Spinal cord (tissue), 10 donors: Measurements from ENCODE around the gene EP300. TPM values are rescaled to one million over a fixed set of nuclear protein-coding genes. Genes with fewer than 3 reads are reported as not detected.
"Not testable (repeated sequence)": the region's sequence is repeated elsewhere in the genome, so short reads cannot be mapped to it uniquely, and the experiment has no call there.

Source experiments
- DNase-seq, 6 donors: peaks; one replicate each; pipeline versions ENCODE4 v3.0.0 to v3.0.0-alpha.2; 2013 to 2015; ENCODE audit warnings: low spot score in 6 of 6, low read depth in 4 of 6
- H3K27ac ChIP-seq: one replicate; pipeline ENCODE4 v1.5.1; 2013; ENCODE audit warnings: low read depth, low read length, control low read depth
- H3K27me3 ChIP-seq: one replicate; pipeline ENCODE4 v1.6.1; 2013; ENCODE audit warnings: low read length; ENCODE audit not compliant: control insufficient read depth, insufficient read depth
- H3K36me3 ChIP-seq: one replicate; pipeline ENCODE4 v1.6.1; 2013; ENCODE audit warnings: low read length; ENCODE audit not compliant: control insufficient read depth, insufficient read depth
- H3K4me1 ChIP-seq: one replicate; pipeline ENCODE4 v1.6.1; 2013; ENCODE audit warnings: low read length; ENCODE audit not compliant: control insufficient read depth, insufficient read depth
- H3K4me3 ChIP-seq: one replicate; pipeline ENCODE4 v1.5.1; 2013; ENCODE audit warnings: low read depth, low read length, control low read depth
- H3K9me3 ChIP-seq: one replicate; pipeline ENCODE4 v1.6.1; 2013; ENCODE audit warnings: low read length; ENCODE audit not compliant: control insufficient read depth, insufficient read depth
- WGBS: methylation state at CpG from one replicate; pipeline ENCODE4 v1.1.5; 2013; ENCODE audit warnings: missing lambda C conversion rate; ENCODE audit not compliant: insufficient coverage; 5-methylcytosine and 5-hydroxymethylcytosine counted together
- polyA plus RNA-seq, 2 donors: library from polyadenylated mRNA; unstranded; fragments of 120-200 nt; gene quantifications; one replicate each; pipeline ENCODE4 v1.2.1, GENCODE V29; 2013; ENCODE audit not compliant: insufficient read length in 2 of 2
- total RNA-seq, 2 donors: library from RNA; depleted of rRNA in 1 of 2; stranded (reverse); fragments of 120-200 nt in 1 of 2; fragments of >200 nt in 1 of 2; gene quantifications; one replicate each; pipeline versions ENCODE4 v1.2.3 to v1.2.4, GENCODE V29; 2013 to 2014
- donor health status: healthy.

EP300 gene
- total and polyA plus RNA-seq, 4 donors = 41.0 to 67.3 (median 44.7) TPM

DNA sequence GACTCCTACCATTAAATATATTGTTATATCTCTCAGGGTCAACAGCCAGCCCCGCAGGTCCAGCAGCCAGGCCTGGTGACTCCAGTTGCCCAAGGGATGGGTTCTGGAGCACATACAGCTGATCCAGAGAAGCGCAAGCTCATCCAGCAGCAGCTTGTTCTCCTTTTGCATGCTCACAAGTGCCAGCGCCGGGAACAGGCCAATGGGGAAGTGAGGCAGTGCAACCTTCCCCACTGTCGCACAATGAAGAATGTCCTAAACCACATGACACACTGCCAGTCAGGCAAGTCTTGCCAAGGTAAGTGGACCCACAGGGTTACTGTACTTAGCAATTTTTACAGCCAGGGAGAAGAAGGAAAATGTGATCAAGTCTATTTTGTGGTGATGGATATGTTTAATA is 35.1 kb downstream of the EP300 start:
- Histone ChIP-seq H3K4me1 (no peaks in the 10 kb centered on the region), H3K9me3 (no peaks in the 10 kb centered on the region), H3K36me3 (peaks cover 46% of the 10 kb centered on the region), H3K4me3 (no peak overlapping the region), H3K27me3 (no peaks in the 10 kb centered on the region), H3K27ac (no peak overlapping the region)
- 91% methylated on average over 4 of the region's 5 CpGs for WGBS
- DNase-seq = no peak

- no peaks in the 10 kb centered on the region for H3K4me1 ChIP-seq
- no peaks in the 10 kb centered on the region for H3K9me3 ChIP-seq
- 93% methylated on average over 3 of the region's 14 CpGs for WGBS
- H3K27ac ChIP-seq = no peak overlapping the region
- no peak overlapping the region for H3K4me3 ChIP-seq
- DNase-seq = no peak
- H3K27me3 ChIP-seq = no peaks in the 10 kb centered on the region
- peaks cover 47% of the 10 kb centered on the region for H3K36me3 ChIP-seq
Measured at GRCh38 chr22:41128606-41129005, 36.2 kb downstream of the EP300 start.

- no CpG with 5 or more reads among the region's 2 CpGs for WGBS
- Histone ChIP-seq H3K36me3 (peaks cover 53% of the 10 kb centered on the region), H3K4me3 (no peak overlapping the region), H3K9me3 (no peaks in the 10 kb centered on the region), H3K4me1 (no peaks in the 10 kb centered on the region), H3K27me3 (no peaks in the 10 kb centered on the region), H3K27ac (no peak overlapping the region)
- no peak for DNase-seq
Measured at GRCh38 chr22:41132550-41132949, 40.2 kb downstream of the EP300 start.

DNA sequence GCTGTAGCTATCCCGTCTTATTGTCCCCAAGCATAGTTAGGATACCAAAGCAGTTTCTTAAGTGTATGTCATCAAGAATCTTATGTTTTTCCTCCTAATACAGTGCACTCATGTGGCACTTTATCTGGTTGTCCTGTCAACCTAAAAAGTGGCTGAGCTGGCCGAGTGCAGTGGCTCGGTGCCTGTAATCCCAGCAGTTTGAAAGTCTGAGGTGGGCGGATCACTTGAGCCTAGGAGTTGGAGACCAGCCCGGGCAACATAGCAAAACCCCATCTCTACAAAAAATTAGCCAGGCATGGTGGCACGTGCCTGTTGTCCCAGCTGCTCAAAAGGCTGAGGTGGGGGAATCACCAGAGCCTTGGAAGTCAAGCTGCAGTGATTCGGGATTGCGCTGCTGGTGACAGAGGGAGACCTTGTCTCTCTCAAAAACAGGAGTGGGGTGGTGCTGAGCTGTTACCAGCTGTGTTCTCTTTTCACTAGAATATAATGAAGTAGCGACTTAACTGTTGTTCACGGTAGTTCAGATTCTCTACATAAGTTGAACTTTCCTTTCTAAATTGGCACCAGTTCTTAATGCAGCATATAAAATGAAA is 48.1 kb downstream of the EP300 start:
- H3K9me3 ChIP-seq = no peaks in the 10 kb centered on the region
- H3K4me3 ChIP-seq = no peak overlapping the region
- no peaks in the 10 kb centered on the region for H3K27me3 ChIP-seq
- peak in 2 of 6 donors; percentile 3 to 30 for DNase-seq
- H3K4me1 ChIP-seq = no peaks in the 10 kb centered on the region
- H3K36me3 ChIP-seq = peaks cover 62% of the 10 kb centered on the region
- WGBS = 74% methylated on average over 6 of the region's 10 CpGs
- H3K27ac ChIP-seq = no peak overlapping the region

DNA sequence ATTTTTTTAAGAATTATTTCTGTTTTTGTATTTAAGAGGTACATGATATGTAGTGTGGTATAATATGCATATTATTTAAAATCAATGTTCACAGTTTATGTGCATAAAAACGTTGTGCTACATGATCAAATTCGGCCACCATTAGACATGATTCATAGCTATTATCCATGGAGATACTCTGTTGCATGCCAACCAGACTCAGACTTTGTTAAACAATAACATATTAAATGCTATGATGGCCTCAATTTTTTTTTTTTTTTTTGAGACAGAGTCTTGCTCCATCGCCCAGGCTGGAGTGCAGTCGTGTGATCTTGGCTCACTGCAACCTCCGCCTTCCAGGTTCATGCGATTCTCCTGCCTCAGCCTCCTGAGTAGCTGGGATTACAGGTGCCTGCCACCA is 53.5 kb downstream of the EP300 start:
- H3K27me3 ChIP-seq, DNase-seq, H3K4me3 ChIP-seq, H3K9me3 ChIP-seq, H3K27ac ChIP-seq, H3K4me1 ChIP-seq: not testable (repeated sequence)
- WGBS = 80% methylated on average over 1 of the region's 6 CpGs
- H3K36me3 ChIP-seq = peaks cover 67% of the 10 kb centered on the region

DNA sequence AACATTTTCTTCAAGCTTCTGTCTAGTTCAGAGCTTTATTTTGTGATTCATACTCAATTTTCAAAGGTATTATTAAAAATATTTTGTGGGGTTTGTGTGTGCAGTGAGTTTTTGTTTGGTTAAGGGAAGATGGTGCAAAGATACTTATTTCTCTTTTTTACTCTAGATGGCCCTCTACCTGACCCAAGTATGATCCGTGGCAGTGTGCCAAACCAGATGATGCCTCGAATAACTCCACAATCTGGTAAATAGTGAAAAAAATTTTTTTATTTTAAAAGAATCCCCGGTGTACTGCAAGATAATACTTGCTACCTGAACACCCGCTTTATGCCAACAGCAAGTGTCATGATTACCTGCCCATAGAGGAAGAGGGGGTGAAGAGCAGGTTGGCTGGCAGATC is 54.2 kb downstream of the EP300 start:
- Histone ChIP-seq H3K27me3 (no peaks in the 10 kb centered on the region), H3K4me1 (no peaks in the 10 kb centered on the region), H3K4me3 (no peak overlapping the region), H3K36me3 (peaks cover 63% of the 10 kb centered on the region), H3K9me3 (no peaks in the 10 kb centered on the region), H3K27ac (no peak overlapping the region)
- WGBS = no CpG with 5 or more reads among the region's 4 CpGs
- DNase-seq = no peak

DNA sequence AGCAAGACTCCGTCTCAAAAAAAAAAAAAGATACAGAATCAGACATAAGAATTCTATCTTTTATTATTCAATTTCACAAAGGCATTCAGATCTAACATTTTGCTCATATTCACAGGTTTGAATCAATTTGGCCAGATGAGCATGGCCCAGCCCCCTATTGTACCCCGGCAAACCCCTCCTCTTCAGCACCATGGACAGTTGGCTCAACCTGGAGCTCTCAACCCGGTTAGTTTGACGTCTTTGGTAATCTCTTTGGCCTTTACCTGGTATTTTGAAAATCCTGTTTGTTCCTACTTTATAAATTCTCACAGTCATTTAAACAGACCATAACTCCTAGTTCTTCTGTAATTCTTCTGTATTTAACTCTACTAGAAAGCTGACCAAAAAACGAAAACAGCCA is 55.3 kb downstream of the EP300 start:
- no peak for DNase-seq
- Histone ChIP-seq H3K4me3 (no peak overlapping the region), H3K36me3 (peaks cover 64% of the 10 kb centered on the region), H3K9me3 (no peaks in the 10 kb centered on the region), H3K4me1 (no peaks in the 10 kb centered on the region), H3K27me3 (no peaks in the 10 kb centered on the region), H3K27ac (no peak overlapping the region)
- WGBS = 83% methylated on average over 2 of the region's 5 CpGs

- no peak for DNase-seq
- H3K36me3 ChIP-seq = peaks cover 61% of the 10 kb centered on the region
- WGBS = 100% methylated on average over 4 of the region's 7 CpGs
- no peak overlapping the region for H3K27ac ChIP-seq
- no peaks in the 10 kb centered on the region for H3K4me1 ChIP-seq
- H3K27me3 ChIP-seq = no peaks in the 10 kb centered on the region
- no peaks in the 10 kb centered on the region for H3K9me3 ChIP-seq
- no peak overlapping the region for H3K4me3 ChIP-seq
Measured at GRCh38 chr22:41152902-41153301, 60.5 kb downstream of the EP300 start.

- DNase-seq = no peak
- 95% methylated on average over 4 of the region's 4 CpGs for WGBS
- Histone ChIP-seq H3K36me3 (peaks cover 64% of the 10 kb centered on the region), H3K4me1 (no peaks in the 10 kb centered on the region), H3K27ac (no peak overlapping the region), H3K27me3 (no peaks in the 10 kb centered on the region), H3K9me3 (no peaks in the 10 kb centered on the region), H3K4me3 (no peak overlapping the region)
Measured at GRCh38 chr22:41157083-41157482, 64.7 kb downstream of the EP300 start.

DNA sequence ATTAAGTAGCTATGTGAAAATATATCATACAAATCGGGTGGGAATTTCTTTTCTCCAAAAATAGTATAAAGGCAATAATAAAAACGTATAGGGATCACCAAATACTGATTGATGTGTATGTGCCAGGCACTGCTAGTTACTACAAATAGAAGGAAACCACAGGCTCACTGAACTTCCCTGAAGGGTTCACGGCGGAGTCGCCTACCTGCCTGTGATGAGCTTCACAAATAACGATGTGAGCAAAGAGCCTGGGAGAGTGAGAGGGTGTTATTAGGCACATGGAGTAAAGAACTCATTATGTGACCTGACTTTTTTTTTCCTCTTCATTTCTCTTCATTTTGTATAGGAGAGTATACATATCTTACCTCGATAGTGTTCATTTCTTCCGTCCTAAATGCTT is 76.8 kb downstream of the EP300 start:
- H3K27me3 ChIP-seq = no peaks in the 10 kb centered on the region
- no peaks in the 10 kb centered on the region for H3K9me3 ChIP-seq
- peaks cover 48% of the 10 kb centered on the region for H3K36me3 ChIP-seq
- WGBS = no CpG with 5 or more reads among the region's 8 CpGs
- H3K27ac ChIP-seq = no peak overlapping the region
- no peak for DNase-seq
- H3K4me3 ChIP-seq = no peak overlapping the region
- no peaks in the 10 kb centered on the region for H3K4me1 ChIP-seq
